Stimulated activated CD4-positive, alpha-beta T cell treated with anti-CD3 and anti-CD28 coated beads, Interleukin-4, amount 100 ng/mL, for 4 hours (primary cell): ENCODE measurements around the gene RAP1GAP.
"Not testable (repeated sequence)": the region's sequence is repeated elsewhere in the genome, so short reads cannot be mapped to it uniquely, and the experiment has no call there.

Experiments
- DNase-seq, 2 experiments: peaks; one replicate each; pipeline ENCODE4 v3.0.0-alpha.2; 2020

Gene RAP1GAP

GRCh38 chr1:21568006-21568746 lies 101.0 kb downstream of the RAP1GAP start:
- no peak for DNase-seq

DNA sequence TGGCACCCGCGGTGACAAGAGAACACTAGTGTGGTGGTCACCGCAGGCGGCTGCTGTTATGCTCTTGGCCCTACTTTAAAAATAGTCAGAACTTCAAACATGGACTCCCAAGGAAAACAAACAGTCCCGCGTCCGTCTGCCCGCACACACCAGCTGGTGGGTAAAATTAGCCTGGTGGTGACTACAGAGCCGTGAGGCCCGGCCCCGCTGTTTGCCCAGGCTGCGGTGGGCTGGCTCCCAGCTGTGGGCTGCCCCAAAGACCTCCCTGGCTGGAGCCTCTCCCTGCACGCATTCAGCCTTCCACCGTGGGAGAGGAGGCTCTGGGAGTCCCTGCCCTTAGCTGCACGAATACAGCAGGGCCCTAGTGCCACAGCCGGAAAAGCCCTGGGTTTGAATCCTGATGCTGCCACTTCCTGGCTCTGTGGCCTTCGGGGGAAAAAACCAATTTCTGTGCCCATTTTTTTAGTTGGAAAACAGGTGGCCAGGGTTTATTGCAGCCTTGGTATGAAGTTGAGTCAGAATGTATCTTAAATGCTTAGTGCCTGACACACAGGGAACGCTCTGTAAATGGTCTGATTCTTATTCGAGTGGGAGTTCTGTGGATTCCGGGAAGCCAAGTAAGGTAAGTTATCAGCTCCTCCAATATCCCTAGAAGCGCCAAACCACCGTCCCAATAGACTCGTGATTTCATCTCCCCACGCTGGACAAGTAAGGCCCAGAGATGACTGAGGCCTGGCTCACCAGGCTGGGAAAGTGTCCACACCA lies 101.7 kb downstream of the RAP1GAP start:
- DNase-seq, result no peak

- DNase-seq, result not testable (repeated sequence)
These were observed 102.8 kb downstream of the RAP1GAP start for GRCh38 chr1:21566361-21566760.

GRCh38 chr1:21565285-21565684 lies 103.9 kb downstream of the RAP1GAP start:
- DNase-seq, result no peak

- DNase-seq, result no peak
These were observed 104.5 kb downstream of the RAP1GAP start for GRCh38 chr1:21564521-21565095.

DNA sequence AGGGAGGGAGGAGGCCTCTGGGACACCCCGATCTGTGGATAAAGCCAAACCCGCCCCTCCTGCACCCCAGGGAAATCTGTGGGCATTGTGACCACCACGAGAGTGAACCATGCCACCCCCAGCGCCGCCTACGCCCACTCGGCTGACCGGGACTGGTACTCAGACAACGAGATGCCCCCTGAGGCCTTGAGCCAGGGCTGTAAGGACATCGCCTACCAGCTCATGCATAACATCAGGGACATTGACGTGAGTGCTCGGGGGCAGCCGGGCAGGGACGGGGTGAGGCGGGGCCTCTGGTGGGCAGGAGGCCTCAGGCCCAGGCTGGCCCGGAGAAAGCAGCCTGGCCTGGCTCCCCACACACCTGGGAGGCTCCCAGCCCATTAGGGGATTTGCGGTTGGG lies 105.2 kb downstream of the RAP1GAP start:
- DNase-seq, result no peak

GRCh38 chr1:21562896-21563295 lies 106.3 kb downstream of the RAP1GAP start:
- DNase-seq, result no peak

- DNase-seq, result no peak
These were observed 108.1 kb downstream of the RAP1GAP start for GRCh38 chr1:21560916-21561638.

DNA sequence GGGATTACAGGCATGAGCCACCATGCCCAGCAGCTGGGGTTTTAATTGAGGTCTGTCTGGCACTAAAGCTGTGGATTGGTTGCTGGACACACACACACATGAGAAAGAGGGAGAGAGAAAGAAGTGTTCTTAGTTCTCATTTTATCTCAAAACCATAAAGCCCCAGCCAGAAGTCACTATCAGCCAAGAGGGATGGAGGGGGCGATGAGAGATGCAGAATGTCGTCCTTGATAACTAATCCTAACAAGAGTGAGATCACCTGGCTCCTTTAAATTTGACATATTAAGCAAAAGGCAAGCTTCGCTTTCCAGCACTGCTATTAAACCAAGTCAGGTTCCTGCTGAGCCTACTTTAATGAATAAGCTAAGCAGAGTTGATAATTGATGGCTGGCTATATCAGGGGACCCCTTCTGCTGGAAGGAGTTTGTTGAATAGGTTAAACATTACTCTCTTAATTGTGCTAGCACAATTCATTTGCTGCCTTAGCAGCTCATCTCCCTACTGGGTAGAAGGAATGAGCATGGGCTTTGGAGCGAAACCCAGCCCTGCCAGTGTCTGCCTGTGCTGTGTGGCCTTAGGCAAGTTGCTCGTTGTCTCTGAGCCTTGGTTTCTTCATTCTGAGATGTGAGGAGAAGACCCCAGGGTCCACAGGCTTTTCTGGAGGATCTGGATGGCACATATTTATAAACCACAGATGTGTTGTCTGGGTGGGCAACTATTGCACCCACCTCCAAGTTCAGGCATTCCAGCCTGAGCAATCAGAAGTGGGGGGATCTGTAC lies 109.2 kb downstream of the RAP1GAP start:
- no peak for DNase-seq

GRCh38 chr1:21553116-21553926 lies 115.8 kb downstream of the RAP1GAP start:
- no peak for DNase-seq

GRCh38 chr1:21552715-21553114 lies 116.4 kb downstream of the RAP1GAP start:
- DNase-seq, result no peak

DNA sequence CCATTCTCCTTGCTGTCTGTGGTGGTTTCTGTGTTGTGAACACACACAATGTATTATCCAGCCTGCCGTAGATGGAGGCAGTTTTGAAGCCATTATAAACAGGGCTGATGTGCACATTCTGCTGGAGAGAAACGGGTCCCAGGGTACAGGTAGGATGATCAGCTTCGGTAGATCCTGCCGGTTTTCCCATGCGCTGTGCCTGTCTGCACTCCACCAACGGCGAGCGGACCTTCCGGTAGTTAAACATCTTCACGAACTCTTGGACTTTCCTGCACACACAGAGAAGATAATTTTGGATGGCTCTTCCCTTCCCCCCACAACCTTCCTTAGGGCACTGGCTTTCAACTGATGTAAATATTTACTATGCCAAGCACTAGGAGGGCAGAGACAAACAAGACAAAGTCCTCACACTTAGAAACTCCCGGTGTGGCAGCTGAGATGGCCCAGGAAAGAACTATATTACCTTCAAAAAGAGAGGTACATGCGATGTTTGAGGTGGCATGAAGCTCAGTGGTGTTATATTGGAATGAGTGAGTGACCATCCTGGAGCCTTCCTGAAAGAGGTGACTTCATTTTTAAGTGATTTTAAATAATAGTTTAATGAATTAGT lies 118.2 kb downstream of the RAP1GAP start:
- DNase-seq, result no peak

- no peak for DNase-seq
These were observed 119.1 kb downstream of the RAP1GAP start for GRCh38 chr1:21550097-21550496.

DNA sequence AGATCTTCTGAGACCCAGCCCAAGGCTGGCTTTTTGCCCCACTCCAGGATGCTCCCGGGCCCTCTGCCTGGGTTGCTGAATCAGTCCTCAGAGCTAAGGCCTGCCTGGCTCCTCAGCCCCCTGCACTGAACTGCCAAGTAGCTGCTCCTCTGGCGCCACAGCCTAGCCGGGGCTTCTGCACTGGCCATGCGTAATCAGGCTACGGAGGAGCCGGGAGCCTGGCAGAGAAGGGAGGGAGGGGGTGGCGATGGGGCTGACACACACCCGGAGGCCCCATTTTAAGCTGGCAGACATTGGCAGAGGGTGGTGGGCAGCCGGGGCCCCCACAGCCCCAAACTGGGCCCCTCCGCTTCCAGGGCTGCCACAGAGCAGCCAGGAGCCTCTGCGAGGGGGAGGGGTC lies 121.3 kb downstream of the RAP1GAP start:
- DNase-seq, result no peak
